Activated T-cell treated with anti-CD3 and anti-CD28 coated beads for 48 hours (primary cell): ENCODE results near the gene RNF227.

Experiments
- DNase-seq: peaks from one replicate; pipeline ENCODE4 v3.0.0-alpha.2; 2020; ENCODE audit warnings: low read depth

Gene RNF227

DNA sequence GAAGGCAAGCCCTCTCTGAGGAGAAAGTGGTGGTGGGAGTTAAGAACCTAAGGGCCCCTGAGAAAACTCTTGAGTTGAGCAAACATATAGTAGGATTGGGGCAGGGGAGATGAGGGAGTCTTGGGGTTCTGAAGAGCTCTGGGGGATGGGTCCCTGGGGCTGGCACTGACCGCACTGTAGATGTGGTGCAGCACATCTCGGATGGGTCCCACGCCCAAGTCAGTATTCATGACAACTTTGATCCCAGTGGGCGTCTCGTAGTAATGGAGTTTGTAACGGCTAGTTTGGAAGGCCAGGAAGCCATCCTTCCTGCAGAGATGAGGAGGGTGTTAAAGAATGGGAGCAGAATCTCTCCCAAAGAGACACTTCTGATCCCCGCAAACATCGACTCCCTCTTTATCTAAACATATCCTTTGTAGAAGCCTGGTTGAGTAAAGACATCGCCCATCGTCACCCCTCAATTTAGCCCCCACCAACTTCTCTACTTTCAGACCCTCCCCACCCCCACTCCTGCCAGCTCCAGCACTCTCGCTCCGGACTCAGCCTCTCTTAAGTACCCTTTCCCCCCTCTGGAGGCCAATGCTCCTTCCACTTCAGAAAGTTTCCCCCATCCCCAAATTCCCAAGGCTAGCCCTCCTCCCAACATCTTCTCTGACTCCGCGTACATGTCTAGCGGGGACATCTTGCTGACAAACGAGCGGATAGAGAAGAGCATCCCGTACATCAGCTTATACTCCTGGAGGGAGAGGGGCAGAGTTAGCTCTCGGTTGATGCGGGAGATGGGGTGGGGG is 14.9 kb upstream of the RNF227 start:
- DNase-seq = no peak

DNA sequence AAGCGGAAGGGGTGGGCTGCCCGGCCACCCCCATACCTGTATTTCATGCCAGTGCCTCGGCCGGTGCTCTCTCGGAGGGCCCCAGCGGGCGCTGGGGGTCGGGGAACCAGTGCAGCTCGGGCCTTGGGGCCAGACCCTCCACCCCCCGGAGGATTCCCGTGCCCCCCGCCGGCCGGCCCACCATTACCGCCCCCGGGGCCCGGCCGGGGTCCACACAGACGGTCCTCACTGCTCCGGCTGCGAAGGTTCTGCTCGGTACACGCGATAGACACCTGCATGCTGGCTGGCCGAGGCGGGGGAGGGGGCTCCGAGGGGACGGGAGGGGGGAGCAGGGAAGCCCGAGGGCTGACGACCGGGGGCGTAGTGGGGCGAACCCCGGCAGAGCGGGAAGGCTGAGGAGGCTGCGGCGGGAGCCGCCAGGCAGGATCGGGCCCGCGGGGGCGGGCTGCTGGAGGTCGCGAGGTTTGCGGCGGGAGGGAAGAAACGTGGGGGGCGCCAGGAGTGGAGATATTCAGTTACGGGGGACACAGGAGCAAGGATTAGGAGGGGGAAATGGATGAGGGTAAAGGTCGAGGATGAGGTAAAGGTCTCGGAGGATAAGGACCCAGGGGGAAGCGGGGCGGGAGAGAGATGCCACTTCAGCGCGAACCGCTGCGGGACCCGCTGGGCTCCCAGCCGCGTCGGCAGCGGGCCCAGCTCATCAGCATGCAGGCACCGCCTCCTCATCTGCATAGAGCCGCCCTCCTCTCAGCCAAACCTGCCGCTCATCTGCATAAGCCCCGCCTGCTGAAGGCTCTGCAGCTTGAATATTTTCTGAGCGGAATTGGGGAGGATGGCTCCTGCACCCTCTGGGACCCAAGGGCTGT is 13.3 kb upstream of the RNF227 start, which contains the start of gene KCNAB3:
Gene KCNAB3 (minus strand): TSS at position 699 of the 866 bp plus-strand sequence. CDS start 421 bp downstream, at position 278.
- peak; percentile 35 for DNase-seq

DNA sequence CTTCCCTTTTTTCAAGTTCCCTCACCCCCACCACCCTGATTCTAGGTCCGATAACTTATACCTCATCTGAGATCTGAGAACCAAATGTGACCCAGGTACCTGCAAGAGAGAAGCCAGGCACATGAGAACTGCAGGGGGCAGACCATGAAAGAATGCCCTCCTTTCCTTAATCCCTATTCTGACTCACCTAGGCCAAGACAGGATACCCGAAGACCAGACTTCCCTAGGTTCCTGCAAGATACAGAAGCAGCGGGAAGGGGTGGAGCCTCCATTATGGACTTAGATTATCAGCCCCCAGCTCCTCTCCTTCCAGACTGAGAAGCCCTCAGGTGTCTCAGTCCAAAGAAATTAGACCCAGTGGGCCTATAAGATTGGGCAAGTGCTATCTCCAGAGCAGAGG is 11.5 kb upstream of the RNF227 start:
- no peak for DNase-seq

DNA sequence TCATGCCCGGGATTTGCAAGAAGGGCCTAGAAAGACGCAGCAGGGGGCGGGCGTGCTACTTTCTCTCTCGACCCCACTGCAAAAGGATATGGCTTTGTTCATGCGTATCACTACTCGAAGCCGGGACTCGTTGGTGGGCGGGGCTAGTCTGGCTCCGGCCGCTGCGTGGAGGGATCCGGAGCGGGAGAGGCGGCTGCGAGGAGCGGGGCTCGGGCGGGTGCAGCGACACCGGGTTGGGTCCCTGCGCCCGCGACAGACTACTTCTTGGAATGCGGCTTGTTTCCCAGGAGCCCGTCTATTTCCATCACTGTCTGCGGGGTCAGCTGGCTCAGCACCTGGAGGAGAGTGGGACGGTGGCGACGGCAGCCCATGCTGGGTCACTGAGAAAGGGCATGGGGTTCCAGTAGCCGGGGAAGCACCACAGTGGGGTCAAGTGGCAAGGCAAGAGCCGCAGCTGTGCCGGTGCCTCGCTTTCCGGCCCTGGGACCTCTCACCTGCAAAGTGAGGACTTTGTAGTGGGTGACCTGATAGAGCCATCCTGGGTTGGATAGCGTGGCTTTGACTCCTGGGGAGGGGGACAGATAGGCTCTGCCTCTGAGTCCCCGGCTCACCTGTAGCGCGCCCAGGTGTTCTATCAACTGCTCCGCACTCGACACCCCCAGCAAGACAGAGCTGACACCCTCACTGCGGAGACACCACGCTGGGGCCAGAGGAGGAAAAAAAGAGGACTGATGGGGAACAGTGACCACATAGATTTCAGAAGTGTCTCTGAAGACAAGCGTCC is 6.9 kb upstream of the RNF227 start:
- peak; percentile 77 for DNase-seq

DNA sequence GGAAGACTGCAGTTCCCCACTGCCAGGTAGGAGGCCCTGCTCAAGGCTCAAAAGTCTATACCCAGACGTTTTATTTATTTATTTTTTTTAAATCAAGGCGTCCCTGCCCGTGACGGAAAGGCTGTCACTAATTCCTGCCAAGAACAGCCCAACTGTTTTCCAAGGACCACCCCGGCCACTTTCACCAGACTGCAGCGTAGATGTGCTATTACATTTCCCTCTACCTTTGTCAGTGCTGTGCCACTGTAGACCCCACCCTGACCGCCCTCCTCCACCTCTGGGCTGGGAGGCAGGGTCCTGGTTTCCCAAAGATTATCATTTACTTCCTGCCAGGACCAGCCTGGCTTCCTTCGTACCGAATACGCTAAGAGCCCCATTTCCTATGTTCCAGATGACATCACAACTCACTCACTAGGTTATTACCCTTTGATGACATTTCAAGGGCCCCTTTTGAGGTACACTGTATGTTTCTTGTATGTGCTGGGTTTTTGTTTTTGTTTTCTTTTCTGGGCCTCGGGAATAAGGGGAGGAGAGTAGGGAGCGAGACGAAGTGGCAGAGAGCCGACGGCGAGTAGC is 6.3 kb upstream of the RNF227 start:
- no peak for DNase-seq

DNA sequence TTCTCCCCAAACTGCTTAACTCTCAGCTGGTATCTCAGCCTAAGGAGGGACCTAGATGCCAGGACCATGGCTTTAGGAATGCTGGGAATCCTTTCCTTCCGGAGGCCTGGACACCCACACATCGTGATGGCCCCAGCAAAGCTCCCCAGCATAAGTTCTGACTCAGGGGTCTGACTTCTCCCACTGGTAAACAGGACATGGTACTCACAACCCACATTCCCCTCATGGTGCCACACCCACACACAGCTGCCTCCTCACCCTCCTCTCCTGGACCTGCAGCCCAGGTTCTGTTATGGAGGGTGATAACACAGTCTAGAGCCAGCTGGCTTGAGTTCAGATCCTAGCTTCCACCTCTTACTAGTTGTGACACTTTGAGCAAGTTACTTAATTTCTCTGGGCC is 719 bp upstream of the RNF227 start:
- DNase-seq = no peak

DNA sequence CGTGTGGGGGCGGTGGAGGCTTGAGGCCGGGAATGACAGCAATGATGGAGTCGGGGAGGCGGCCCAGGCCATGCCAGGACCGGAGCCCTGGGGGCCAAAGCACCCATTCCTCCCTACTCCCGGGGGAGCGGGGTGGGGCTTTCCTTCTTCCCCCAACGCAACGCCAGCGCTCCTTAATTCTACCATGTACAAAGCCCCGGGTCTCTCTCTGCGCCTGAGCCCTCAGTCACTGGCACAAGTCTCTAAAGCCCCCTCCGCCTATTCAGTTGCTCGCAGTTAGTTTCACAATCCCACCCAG is 245 bp upstream of the RNF227 start:
- DNase-seq = no peak

- DNase-seq = peak; percentile 3
Measured at GRCh38 chr17:7915179-7915610, 894 bp downstream of the RNF227 start.

DNA sequence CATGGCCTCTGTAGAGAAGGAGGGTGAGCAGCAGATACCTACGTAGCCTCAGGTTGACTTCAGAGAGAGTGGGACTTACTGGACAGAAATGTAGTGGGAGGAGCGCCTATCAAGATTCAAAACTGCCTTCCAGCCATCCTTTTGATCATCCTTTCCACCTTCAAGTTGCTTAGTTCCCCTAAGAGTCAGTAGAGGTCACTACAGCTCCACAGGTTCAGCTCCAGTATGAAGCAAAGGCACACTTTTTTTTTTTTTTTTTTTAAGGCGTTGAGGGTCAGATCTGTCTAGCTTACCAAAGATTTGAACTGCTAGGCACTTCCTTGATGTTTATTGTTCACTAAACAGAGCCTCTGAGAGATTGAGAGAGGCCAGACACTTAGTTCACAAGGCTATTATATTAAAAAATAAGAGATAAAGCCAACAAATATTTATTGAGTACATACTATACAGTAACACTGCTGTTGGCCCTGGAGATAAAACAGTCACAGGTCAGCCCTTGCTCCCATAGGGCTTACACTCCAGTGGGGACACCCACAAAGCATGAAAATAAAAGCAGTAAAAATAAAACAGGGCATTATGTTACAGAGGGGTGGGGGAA is 3.1 kb downstream of the RNF227 start:
- DNase-seq = no peak

DNA sequence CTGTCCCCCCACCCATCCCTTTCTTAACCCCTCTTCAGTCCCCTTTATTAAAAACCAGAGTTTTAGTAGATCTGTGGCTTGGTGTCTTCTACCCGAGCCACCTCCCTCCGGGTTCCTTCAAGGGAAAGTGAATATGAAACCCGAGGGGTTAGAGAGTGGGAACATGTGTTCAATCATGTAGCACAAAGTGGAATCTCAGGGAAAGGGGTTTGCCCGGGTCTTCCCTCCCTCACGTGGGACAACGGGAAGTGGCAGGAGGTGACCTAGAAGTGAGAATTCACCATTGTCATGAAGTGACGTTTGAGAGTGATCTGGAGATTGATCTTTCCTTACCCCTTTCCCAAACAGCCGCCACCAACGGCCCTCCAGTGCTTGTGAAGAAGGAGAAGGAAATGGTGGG is 5.0 kb downstream of the RNF227 start:
- DNase-seq = no peak

DNA sequence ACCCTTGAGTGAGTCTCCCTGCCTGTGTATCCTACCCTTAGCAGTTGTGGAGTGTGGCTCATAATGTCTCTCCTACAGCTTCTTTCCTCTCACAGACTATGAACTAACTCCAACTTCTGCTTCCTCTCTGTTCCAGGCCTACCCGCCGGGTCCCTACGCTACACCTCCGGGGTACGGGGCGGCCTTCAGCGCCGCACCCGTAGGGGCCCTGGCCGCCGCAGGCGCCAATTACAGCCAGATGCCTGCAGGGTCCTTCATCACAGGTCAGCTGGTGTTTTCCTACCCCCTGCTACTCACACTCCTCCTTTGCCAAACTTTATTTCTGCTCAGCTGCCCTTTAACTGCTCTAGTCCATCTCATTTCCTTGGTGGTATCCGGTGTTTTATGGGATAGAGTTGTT is 5.4 kb downstream of the RNF227 start:
- DNase-seq = no peak

DNA sequence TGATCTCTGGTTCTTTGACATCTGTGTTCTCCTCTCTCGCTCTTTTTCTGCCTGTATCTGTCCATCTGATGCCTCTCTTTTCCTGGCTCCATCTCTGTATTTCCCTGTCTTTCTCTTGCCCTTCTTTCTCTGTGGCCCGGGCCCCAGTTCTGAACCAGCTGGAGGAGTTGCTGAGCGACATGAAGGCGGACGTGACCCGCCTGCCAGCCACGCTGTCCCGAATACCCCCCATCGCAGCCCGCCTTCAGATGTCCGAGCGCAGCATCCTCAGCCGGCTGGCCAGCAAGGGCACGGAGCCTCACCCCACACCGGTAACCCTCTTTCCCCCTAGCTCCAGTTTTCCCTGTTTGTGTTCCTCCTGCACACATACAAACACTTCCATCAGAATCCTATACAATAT is 5.8 kb downstream of the RNF227 start:
- DNase-seq = no peak

GRCh38 chr17:7909089-7909488 is 7.0 kb downstream of the RNF227 start:
- no peak for DNase-seq

DNA sequence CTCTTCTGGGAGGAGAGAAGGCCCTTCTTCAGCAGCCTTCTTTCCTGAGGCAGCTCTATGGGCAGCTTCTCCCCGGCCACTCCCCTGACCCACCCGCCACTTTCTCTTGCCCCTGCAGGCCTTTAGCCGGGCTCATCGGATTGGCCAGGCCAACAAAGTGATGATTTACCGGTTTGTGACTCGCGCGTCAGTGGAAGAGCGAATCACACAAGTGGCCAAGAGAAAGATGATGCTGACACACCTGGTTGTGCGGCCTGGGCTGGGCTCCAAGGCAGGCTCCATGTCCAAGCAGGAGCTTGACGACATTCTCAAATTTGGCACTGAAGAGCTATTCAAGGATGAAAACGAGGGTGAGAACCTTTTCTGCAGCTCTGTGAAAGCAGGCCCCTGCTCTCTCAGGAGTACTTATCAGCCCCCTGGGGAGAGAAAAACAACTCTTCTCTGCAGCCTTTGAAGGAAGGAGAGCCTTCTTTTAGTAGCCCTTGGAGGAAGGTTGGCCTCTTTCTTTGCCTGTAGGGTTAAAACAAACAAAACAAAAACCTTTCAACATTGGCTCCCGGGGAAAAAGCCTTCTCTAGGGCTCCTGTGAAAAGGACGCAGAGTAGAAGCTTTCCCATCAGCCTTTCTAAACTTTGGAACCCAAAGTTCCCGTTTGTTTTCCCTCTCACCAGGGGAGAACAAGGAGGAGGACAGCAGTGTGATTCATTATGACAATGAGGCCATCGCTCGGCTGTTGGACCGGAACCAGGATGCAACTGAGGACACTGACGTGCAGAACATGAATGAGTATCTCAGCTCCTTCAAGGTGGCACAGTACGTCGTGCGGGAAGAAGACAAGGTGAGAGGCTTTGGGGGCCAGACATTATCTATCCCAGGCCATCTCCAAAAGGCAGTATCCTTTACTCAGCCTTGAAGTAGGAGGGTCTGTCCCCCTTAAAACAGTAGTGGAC is 12.7 kb downstream of the RNF227 start:
- no peak for DNase-seq

- DNase-seq = no peak
Measured at GRCh38 chr17:7897773-7898172, 18.3 kb downstream of the RNF227 start.

DNA sequence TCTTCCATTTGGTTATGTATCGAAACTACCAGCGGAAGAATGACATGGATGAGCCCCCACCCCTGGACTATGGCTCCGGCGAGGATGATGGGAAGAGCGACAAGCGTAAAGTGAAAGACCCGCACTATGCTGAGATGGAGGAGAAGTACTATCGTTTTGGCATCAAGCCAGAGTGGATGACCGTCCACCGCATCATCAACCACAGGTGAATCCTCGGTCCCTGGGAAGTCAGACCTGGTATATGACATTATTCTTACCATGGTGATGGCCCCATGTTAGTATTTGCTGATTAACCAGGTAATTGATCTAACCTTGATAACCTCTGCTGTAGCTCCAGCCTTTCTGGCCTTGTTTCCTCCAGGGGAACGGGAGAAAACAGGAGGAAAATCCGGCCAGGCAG is 19.0 kb downstream of the RNF227 start:
- DNase-seq = no peak

DNA sequence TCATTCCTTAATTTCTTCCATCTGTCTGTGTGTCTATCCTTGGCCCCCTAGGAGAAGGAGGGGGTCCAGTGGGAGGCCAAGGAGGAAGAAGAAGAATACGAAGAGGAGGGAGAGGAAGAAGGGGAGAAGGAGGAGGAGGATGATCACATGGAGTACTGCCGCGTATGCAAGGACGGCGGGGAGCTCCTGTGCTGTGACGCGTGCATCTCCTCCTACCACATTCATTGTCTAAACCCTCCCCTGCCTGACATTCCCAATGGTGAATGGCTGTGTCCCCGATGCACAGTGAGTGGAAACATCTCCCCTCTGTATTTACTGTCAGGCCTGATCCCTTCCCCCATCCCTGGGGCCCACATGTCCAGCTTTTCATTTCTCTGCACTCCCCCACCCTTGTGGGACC is 21.2 kb downstream of the RNF227 start:
- DNase-seq = no peak

DNA sequence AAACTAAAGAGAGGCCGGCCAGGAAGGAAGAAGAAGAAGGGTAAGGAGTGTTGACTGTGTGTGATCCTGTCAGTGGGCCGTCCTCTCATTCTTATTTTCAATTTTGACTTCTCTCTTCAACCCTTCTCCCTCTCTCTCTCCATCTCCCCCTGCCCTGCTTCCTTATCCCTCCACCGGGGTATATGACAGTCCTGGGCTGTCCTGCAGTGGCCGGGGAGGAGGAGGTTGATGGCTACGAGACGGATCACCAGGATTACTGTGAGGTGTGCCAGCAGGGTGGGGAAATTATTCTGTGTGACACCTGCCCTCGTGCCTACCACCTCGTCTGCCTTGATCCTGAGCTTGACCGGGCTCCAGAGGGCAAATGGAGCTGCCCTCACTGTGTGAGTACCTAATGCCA is 21.9 kb downstream of the RNF227 start:
- DNase-seq = no peak

DNA sequence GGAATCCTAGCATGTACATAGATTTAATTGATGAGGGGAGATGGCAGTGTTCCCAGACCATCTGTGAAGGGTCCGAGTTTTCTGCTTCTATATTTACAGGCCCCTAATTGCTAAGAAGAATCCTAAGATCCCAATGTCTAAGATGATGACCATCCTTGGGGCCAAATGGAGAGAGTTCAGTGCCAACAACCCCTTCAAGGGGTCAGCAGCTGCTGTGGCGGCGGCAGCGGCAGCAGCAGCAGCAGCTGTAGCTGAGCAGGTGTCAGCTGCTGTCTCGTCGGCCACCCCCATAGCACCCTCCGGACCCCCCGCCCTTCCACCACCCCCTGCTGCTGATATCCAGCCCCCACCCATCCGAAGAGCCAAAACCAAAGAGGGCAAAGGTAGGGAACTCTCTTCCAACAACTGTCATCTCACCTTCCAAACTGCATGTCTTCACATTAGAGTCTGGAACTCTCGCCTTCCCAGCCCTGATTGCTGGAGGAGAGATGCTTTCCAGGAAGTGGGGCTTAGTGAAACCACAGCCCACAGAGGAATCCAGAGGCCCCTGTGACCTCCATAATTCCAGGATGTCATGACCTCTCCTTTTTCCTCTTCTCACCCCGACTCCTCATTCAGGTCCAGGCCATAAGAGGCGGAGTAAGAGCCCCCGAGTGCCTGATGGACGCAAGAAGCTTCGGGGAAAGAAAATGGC is 22.8 kb downstream of the RNF227 start:
- DNase-seq = no peak
